ENCODE data around the gene RNF144A. TPM values are rescaled to one million over a fixed set of nuclear protein-coding genes. Genes with fewer than 3 reads are reported as not detected.

RNF144A gene
- total and polyA plus RNA-seq, 10 donors: 3.8 to 86.6 (median 50.9) TPM

GRCh38 chr2:6990871-6991270 is 73.7 kb downstream of the RNF144A start:
- 89 to 98% (median 94%) methylated on average over 3 of the region's 3 CpGs for WGBS, 5 donors
- DNase-seq: no peak
- intact Hi-C loops (cut with DNase I; ENCODE audit: low total_unique reads): no loop called here
- H3K4me3 ChIP-seq: no peak overlapping the region
- H3K4me1 ChIP-seq: peaks cover 19 to 64% (median 41%) of the 10 kb centered on the region in 6 donors
- peaks cover 0 to 5% (median 0%) of the 10 kb centered on the region in 8 donors for H3K9me3 ChIP-seq
- H3K36me3 ChIP-seq: peaks cover 0 to 39% (median 0%) of the 10 kb centered on the region in 6 donors
- peak overlapping the region in 5 of 8 donors; percentile 13 to 78 (median 68) for H3K27ac ChIP-seq
- TF ChIP-seq CTCF (IDR thresholded peaks at IDR 0.05 in 8 of 11, conservative IDR thresholded peaks at IDR 0.05 in 3 of 11) (no peak), POLR2A (IDR thresholded peaks at IDR 0.05) (no peak), POLR2AphosphoS5 (IDR thresholded peaks at IDR 0.05) (no peak)
- no peaks in the 10 kb centered on the region for H3K27me3 ChIP-seq (replicated peaks in 1 of 7)

DNA sequence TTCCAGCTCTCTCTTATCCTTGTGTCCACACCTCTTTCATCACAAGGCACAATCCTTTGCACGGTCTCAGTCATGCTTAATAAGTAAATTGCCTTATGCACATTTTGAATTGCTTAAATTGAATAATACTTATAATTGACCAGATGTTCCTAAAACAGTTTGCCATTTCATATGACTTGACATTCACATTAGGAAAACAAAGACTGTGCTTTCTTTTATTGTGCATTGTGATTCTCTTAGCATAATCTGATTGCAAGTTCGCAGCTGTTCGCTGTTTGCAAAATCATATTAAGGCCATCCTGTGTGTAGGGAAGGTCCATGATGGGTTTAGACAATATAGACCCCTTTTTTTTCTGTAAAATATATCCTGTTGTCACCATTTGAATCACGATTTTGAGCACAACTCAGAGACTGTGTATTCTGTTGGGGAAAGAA is 75.6 kb downstream of the RNF144A start:
- H3K9me3 ChIP-seq: peaks cover 0 to 5% (median 0%) of the 10 kb centered on the region in 8 donors
- intact Hi-C loops (cut with DNase I; ENCODE audit: low total_unique reads): no loop called here
- H3K4me3 ChIP-seq: no peak overlapping the region
- TF ChIP-seq CTCF (IDR thresholded peaks at IDR 0.05 in 8 of 11, conservative IDR thresholded peaks at IDR 0.05 in 3 of 11): no peak
- TF ChIP-seq POLR2A (IDR thresholded peaks at IDR 0.05): no peak
- no peak for TF ChIP-seq POLR2AphosphoS5 (IDR thresholded peaks at IDR 0.05)
- H3K4me1 ChIP-seq: peaks cover 9 to 45% (median 28%) of the 10 kb centered on the region in 6 donors
- peaks cover 0 to 52% (median 0%) of the 10 kb centered on the region in 6 donors for H3K36me3 ChIP-seq
- DNase-seq: no peak
- H3K27me3 ChIP-seq (replicated peaks in 1 of 7): no peaks in the 10 kb centered on the region
- peak overlapping the region; percentile 42 to 78 (median 69) for H3K27ac ChIP-seq
- WGBS, 5 donors: 56 to 70% (median 64%) methylated on average over 4 of the region's 4 CpGs

GRCh38 chr2:6993229-6993640 is 76.0 kb downstream of the RNF144A start:
- H3K4me1 ChIP-seq: peaks cover 9 to 49% (median 29%) of the 10 kb centered on the region in 6 donors
- peak; percentile 83 for DNase-seq
- no peak overlapping the region for H3K4me3 ChIP-seq
- peak overlapping the region; percentile 42 to 78 (median 69) for H3K27ac ChIP-seq
- intact Hi-C loops (cut with DNase I; ENCODE audit: low total_unique reads): no loop called here
- H3K27me3 ChIP-seq (replicated peaks in 1 of 7): no peaks in the 10 kb centered on the region
- TF ChIP-seq POLR2AphosphoS5 (IDR thresholded peaks at IDR 0.05) (peak; percentile 64 to 90 (median 88)), CTCF (IDR thresholded peaks at IDR 0.05 in 8 of 11, conservative IDR thresholded peaks at IDR 0.05 in 3 of 11) (no peak), POLR2A (IDR thresholded peaks at IDR 0.05) (no peak)
- peaks cover 0 to 52% (median 0%) of the 10 kb centered on the region in 6 donors for H3K36me3 ChIP-seq
- 52 to 70% (median 63%) methylated on average over 7 of the region's 7 CpGs for WGBS, 5 donors
- H3K9me3 ChIP-seq: peaks cover 0 to 5% (median 0%) of the 10 kb centered on the region in 8 donors

DNA sequence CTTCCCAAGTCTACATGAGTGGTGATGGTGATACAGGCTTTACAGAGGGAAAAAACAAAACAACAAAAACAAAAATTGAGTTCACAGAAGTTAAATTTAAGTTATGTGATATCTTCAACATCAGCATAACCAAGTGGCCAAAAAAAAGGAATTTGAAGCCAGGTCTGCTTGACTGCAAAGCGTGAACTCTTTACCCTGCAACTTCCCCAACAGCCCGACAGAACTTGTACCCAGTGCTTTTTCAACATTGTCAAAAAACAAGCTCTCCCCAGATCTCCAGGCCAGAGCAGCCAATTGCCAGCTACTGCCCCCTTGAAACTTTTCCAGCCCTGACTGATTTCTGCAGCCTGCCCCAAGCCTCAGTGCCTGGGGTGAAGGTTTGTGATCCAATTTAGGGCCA is 76.7 kb downstream of the RNF144A start:
- H3K4me3 ChIP-seq: no peak overlapping the region
- H3K27ac ChIP-seq: peak overlapping the region; percentile 42 to 78 (median 69)
- DNase-seq: no peak
- peaks cover 16 to 50% (median 34%) of the 10 kb centered on the region in 6 donors for H3K4me1 ChIP-seq
- H3K9me3 ChIP-seq: peaks cover 0 to 5% (median 0%) of the 10 kb centered on the region in 8 donors
- no peaks in the 10 kb centered on the region for H3K27me3 ChIP-seq (replicated peaks in 1 of 7)
- peaks cover 0 to 49% (median 0%) of the 10 kb centered on the region in 6 donors for H3K36me3 ChIP-seq
- WGBS, 5 donors: 24 to 37% (median 31%) methylated on average over 2 of the region's 2 CpGs
- TF ChIP-seq CTCF (IDR thresholded peaks at IDR 0.05 in 8 of 11, conservative IDR thresholded peaks at IDR 0.05 in 3 of 11): no peak
- TF ChIP-seq POLR2AphosphoS5 (IDR thresholded peaks at IDR 0.05): no peak
- intact Hi-C loops (cut with DNase I; ENCODE audit: low total_unique reads): no loop called here
